GM18505 (cell line): ENCODE measurements around the gene VWA8.

Experiments used
- ATAC-seq: cut with Tn5 transposase; IDR thresholded peaks from one replicate; pipeline ENCODE4 v1.9.1; 2021; ENCODE audit not compliant: unreplicated experiment
- POLR2A ChIP-seq: IDR thresholded peaks from 4 replicates; pipeline ENCODE4 v1.6.1; 2011; ENCODE audit warnings: borderline replicate concordance; ENCODE audit not compliant: insufficient read depth, insufficient read length; ENCODE audit errors: extremely low read depth

Gene VWA8

DNA sequence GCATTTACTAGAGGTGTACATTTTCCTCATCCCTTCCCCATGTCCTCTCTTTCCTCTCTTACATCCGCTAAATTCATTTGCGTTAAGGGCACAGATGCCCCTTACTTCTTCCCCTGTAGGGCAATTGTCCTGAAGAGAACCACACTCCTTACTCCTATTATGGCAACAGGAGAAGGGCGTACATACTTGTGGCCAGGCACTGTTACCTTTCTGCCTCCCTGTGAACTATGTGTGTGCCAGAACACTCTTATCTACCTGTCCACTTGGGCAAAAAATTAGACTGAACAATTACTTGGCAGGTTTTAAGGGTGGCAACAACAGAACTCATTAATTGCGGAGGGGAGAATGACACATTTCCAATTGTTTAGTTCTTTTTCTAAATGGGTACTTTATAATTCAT, 351.1 kb downstream of the VWA8 start:
- no peak for ATAC-seq
- no peak for TF ChIP-seq POLR2A

GRCh38 chr13:41608839-41609177, 352.1 kb downstream of the VWA8 start:
- no peak for ATAC-seq
- TF ChIP-seq POLR2A: no peak

DNA sequence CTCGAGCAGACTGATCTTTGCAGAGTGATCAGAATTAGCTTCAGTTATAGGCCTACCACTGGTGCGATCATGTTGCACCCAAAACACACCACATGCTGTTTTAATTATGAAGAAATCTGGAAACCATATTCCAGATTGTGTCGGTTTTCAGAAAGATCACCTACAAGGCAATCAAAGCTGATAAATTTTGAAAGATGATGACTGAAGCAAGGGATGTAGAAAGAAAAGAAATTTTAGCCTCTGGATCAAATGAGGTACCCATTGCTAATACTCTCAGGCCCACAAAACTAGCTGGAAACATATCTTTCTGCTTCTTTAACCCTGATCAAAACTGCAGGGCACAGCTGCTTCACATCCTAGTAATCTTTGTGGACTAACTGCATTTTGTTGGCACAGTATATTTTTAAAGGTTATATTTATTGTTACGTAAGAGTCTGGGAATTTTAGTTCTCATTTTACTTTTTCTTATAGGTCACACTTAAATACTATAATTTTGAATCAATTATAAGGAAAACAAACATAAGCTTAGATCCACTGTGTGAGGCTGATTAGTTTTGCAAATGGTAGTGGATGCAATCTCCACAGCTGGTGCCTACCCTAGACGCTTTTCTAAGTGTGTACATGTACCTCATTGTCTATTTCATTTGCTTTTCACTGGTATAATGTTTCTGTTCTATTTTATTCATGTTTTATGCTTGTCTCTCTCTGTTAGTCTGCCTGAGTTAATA, 352.6 kb downstream of the VWA8 start:
- ATAC-seq: no peak
- TF ChIP-seq POLR2A: no peak

DNA sequence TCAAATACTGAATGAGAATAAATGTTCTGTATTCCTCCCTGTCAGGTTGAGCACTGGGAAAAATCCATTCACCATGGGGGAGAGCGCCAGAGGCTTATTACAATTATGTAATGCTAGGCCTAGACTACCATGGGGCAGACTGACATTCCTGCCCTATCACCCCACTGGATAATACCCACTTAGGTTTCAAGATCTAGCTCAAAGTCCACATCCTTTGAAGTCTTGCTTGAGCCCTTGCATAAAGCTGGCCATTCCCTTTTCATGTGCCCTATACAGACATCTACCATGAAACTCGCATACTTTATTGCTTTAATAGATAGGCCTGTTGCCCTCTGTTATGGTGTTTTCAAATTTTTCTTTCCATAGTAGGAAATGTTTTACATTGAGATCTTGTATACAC, 354.3 kb downstream of the VWA8 start:
- no peak for ATAC-seq
- TF ChIP-seq POLR2A: no peak

DNA sequence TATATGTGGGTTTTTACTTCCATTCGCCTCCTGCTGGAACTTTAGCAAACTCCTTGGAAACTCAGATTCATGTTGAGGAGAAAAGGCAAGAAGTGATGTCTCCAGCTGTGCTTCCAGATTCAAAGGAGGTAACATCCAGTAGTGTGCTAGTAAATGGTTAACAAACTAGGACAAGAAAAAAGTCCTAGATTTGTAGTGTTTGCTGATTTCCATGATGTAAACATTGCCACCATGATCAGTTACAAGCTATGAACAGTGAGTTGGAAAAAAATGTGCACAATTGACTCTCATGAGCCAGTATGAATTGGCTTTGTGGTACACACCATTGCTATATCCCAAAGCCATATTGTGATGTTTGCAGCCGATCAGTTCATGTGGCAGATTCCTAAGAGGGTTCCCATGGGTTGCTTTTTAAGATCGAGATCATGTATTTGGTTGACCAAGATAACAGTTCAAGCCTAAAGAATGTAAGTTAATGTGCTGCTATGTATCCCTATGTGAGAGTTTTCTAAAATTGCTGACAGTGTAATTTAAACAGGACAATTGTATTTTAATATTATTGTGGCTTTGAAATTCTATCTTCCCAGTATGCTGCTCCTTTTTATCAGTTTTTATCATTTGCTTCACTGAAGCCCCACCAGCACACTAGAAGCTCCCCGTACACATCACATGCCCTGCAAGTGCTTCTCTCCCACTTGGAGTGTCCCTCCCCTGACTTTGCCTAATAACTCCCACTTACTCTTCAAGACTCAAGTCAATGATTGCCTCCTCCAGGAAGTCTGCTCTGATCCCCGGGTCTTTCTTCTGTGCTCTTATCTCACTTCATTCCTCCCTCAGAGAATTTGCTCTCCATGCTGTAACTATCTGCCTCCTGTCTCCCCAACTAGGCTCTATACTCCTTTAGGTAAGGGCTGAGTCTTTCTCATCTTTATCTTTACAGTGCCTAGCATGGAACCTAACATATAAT, 355.3 kb downstream of the VWA8 start:
- no peak for ATAC-seq
- TF ChIP-seq POLR2A: no peak

DNA sequence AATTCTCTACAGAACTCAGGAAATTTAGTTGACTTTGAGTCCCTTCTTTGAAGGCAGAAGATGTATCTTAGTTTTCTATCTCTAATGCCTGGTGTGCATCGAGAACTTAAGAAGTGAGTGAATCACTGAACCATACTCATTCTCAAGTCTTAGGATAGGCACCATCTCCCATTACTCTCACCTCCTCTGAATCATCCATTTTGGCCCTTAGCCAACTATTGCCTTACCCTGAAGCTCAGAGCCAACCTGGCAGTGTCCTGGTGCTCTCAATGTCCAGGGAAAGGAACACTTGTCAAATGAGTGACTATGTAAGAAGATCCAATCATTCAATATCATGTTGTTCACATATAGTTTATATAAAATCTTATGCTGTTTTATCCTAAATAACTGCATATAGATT, 357.0 kb downstream of the VWA8 start:
- ATAC-seq: no peak
- TF ChIP-seq POLR2A: no peak

DNA sequence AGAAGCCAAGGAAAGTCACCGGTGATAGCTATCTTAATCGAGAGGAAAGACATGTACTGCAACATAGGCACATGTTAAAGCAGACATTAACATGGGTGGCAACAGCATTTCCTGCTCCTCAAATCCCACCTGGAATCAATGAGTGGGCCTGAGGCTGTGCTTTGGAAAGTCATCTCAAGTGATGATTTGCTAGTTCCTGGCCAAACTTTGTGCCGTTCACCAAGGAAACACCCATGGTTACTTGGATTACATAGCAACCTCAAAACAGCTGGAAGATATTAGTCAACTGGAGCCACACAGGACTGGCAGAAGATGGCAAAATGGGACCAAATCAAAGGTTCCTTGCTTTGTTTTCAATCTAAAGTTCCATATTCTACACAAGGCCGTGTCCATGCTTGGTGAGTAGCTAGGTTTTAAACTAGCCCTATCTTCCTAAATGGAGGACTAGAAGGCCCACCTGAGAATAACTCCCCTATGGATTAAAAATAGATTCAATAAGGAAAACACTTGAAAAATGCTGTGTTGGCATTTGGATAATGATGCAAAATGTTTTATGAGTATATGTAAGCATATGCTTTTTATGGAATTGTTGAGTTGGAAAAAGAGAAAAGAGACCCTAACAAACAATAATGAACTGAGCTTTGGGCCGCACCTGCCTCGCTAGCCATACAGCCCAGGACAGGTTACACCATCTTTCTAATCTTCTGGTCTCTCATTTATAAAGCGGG, 359.0 kb downstream of the VWA8 start:
- no peak for TF ChIP-seq POLR2A
- no peak for ATAC-seq

GRCh38 chr13:41599619-41600018, 361.3 kb downstream of the VWA8 start:
- TF ChIP-seq POLR2A: no peak
- ATAC-seq: no peak

DNA sequence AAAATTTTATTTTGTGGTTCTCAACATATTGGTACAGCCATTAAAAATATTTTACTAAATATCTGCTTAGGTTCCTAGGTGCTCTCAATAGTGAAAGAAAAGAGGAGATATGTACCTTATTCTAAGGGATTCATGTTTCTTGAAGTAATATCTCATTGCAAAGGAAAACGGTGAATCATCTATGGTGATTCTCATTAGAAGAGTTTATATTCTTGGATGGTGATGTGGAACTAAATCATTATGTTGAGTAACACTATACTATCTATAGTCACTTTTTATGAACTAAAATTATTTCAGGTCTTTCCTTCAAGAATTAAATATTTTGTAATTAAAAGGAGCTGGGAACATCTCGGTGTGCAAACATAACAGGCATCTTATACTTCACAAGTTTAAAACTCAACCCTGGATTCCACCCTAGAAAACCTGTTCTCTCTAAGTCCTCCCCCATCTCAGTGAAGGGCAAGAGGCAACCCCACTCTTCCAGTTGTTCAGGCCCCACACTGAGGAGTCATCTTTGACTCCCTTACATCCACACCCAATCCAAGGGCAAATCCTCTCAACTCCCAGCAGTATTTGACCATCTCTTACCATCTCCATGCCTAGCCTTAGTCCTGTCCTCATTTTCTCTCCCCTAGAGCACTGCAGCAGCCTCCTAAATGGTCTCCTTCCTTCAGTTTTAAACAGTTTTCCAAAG, 363.4 kb downstream of the VWA8 start:
- ATAC-seq: no peak
- TF ChIP-seq POLR2A: no peak

DNA sequence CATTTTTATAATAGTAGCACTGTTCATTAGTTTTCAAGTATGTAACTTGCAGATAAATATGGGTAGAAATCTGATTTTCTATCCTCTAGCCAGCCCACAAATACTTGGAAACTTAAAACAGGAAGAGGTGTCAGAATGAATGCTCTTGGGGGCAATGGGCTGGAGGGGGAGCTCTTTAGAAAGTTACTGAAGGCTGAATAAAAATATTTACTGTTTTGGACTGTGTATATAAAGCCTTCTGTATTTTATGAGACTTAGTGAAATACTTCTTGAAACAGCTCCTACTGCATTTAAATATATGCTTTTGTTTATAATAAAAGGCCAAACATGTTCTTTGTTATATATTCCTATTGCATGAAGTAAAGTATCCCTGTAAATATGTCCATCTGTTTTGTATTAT, 364.7 kb downstream of the VWA8 start:
- ATAC-seq: no peak
- no peak for TF ChIP-seq POLR2A

GRCh38 chr13:41595298-41595697, 365.6 kb downstream of the VWA8 start:
- no peak for TF ChIP-seq POLR2A
- ATAC-seq: no peak

GRCh38 chr13:41590643-41591042, 370.3 kb downstream of the VWA8 start:
- no peak for TF ChIP-seq POLR2A
- no peak for ATAC-seq

DNA sequence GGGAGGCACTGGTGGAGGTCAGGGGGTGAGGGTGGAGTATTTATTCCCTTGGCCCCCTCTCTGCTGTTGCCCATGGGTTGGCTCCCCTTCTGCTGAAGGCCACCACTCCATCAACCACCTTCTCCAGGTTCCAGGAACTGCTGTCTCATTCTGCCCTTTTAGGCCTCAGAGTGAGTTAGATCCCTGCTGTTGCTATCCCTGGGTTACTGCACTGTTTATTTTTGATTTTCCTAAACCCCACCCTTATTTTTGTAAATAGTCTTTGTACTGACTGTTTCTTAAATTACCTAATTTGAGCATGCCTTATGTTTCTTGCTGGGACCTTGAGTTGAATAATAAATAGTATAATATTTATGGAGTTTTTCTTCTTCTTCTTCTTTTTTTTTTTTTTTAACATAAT, 370.8 kb downstream of the VWA8 start:
- no peak for TF ChIP-seq POLR2A
- no peak for ATAC-seq
